Testis (tissue), 2 donors: ENCODE measurements around the gene ST6GAL1.

Source experiments
- CTCF ChIP-seq, 3 experiments: fragments of 450-650 bp in 2 of 3; fragments of 200-600 bp in 1 of 3; sonication (generic) in 1 of 3; IDR thresholded peaks; one replicate each; pipeline ENCODE4 v1.5.1; 2016 to 2019; ENCODE audit warnings: antibody characterized with exemption in 3 of 3, mild to moderate bottlenecking in 2 of 3, moderate library complexity in 1 of 3
- POLR2A ChIP-seq: fragments of 450-650 bp; IDR thresholded peaks from one replicate; pipeline ENCODE4 v1.6.1; 2017; ENCODE audit warnings: antibody characterized with exemption, mild to moderate bottlenecking, moderate library complexity

- TF ChIP-seq CTCF (IDR thresholded peaks at IDR 0.05) (no peak), POLR2A (no peak)
These were observed 34.3 kb downstream of the ST6GAL1 start for GRCh38 chr3:186964616-186965015.
